HUES64 (cell line): ENCODE measurements around the gene RSRP1.
"Not testable (repeated sequence)": the region's sequence is repeated elsewhere in the genome, so short reads cannot be mapped to it uniquely, and the experiment has no call there.

ENCODE experiments used
- H3K27ac ChIP-seq: 2 replicates; pipeline ENCODE4 v1.7.0; 2013; ENCODE audit warnings: low read depth, low read length, inconsistent platforms
- H3K27me3 ChIP-seq: 2 replicates; pipeline ENCODE4 v1.6.1; 2013; ENCODE audit warnings: mild to moderate bottlenecking, low read length; ENCODE audit not compliant: insufficient read depth
- H3K36me3 ChIP-seq: 2 replicates; pipeline ENCODE4 v1.6.1; 2013; ENCODE audit warnings: mild to moderate bottlenecking, low read length; ENCODE audit not compliant: insufficient read depth
- H3K4me1 ChIP-seq: 2 replicates; pipeline ENCODE4 v1.6.1; 2013; ENCODE audit warnings: mild to moderate bottlenecking, low read length, moderate library complexity; ENCODE audit not compliant: insufficient read depth
- H3K4me3 ChIP-seq: 2 replicates; pipeline ENCODE4 v1.5.1; 2013; ENCODE audit warnings: mild to moderate bottlenecking, low read length, moderate library complexity
- H3K9ac ChIP-seq: 2 replicates; pipeline ENCODE4 v1.6.1; 2013; ENCODE audit warnings: mild to moderate bottlenecking, low read depth, low read length
- H3K9me3 ChIP-seq: 2 replicates; pipeline ENCODE4 v1.6.1; 2013; ENCODE audit warnings: low read depth, low read length; ENCODE audit not compliant: insufficient read depth
- WGBS: fragments of 150-250, 120-280 bp; methylation state at CpG from one replicate; pipeline ENCODE4 v1.1.7; 2013; ENCODE audit warnings: missing lambda C conversion rate; 5-methylcytosine and 5-hydroxymethylcytosine counted together

RSRP1 gene

DNA sequence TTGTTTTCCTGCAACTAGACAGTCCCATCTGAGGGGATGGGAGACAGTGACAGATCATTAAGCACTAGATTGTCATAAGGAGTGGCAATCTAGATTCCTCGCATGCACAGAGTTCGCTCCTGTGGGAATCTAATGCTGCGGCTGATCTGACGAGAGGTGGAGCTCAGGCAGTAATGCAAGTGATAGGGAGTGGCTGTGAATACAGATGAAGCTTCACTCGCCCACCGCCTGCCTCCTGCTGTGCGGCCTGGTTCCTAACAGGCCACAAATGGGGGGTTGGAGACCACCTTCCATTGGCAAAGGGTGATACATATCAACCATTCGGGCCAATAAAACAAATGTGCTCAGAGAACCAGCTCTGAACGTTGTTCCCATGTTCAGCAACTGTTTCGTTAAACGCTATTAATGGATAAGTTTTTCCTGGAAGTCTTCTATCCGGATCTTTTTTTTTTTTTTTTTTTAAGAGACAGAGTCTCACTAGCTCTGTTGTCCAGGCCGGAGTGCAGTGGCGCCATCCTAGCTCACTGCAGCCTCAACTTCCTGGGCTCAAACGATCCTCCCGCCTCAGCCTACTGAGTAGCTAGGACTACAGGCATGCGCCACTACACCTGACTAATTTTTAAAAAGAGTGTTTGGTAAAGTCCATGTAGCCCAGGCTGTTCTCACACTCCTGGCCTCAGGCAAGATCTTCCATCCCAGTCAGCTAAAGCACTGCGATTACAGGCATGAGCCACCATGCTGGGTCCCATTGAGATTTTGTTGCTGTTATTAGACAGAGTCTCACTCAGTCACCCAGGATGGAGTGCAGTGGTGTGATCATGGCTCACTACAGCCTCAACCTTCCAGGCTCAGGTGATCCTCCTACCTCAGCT is 8.7 kb upstream of the RSRP1 start:
- H3K9ac ChIP-seq = no peak overlapping the region
- no peaks in the 10 kb centered on the region for H3K27me3 ChIP-seq
- H3K4me1 ChIP-seq = peaks cover 13% of the 10 kb centered on the region
- H3K4me3 ChIP-seq = no peak overlapping the region
- H3K9me3 ChIP-seq = no peaks in the 10 kb centered on the region
- no peaks in the 10 kb centered on the region for H3K36me3 ChIP-seq
- 65% methylated on average over 18 of the region's 18 CpGs for WGBS
- no peak overlapping the region for H3K27ac ChIP-seq

GRCh38 chr1:25253911-25254310 is 6.7 kb upstream of the RSRP1 start:
- H3K4me3 ChIP-seq = no peak overlapping the region
- H3K9ac ChIP-seq = 0 out of 2 replicates have a peak overlapping the region, but pooled peaks have one; percentile 17
- no peaks in the 10 kb centered on the region for H3K27me3 ChIP-seq
- no peaks in the 10 kb centered on the region for H3K36me3 ChIP-seq
- H3K9me3 ChIP-seq = no peaks in the 10 kb centered on the region
- H3K27ac ChIP-seq = peak overlapping the region; percentile 81
- WGBS = 39% methylated on average over 2 of the region's 2 CpGs
- peaks cover 13% of the 10 kb centered on the region for H3K4me1 ChIP-seq

GRCh38 chr1:25247829-25248754 is 838 bp upstream of the RSRP1 start:
- H3K27ac ChIP-seq = peak overlapping the region; percentile 80

GRCh38 chr1:25246600-25247023 is 642 bp downstream of the RSRP1 start:
- H3K9me3 ChIP-seq = no peaks in the 10 kb centered on the region
- peaks cover 5% of the 10 kb centered on the region for H3K4me1 ChIP-seq
- peaks cover 40% of the 10 kb centered on the region for H3K36me3 ChIP-seq
- WGBS = under 1% methylated on average over 53 of the region's 53 CpGs
- H3K27me3 ChIP-seq = no peaks in the 10 kb centered on the region
- peak overlapping the region; percentile 93 for H3K9ac ChIP-seq
- H3K27ac ChIP-seq = peak overlapping the region; percentile 97
- peak overlapping the region; percentile 99 for H3K4me3 ChIP-seq

More at GRCh38 chr1:25247829-25248754, 838 bp upstream of the RSRP1 start:
- H3K4me1 ChIP-seq = peaks cover 5% of the 10 kb centered on the region
- H3K9ac ChIP-seq = peak overlapping the region; percentile 34
- no peaks in the 10 kb centered on the region for H3K27me3 ChIP-seq
- no peaks in the 10 kb centered on the region for H3K9me3 ChIP-seq
- peaks cover 26% of the 10 kb centered on the region for H3K36me3 ChIP-seq
- 25% methylated on average over 29 of the region's 30 CpGs for WGBS
- H3K4me3 ChIP-seq = peak overlapping the region; percentile 99

DNA sequence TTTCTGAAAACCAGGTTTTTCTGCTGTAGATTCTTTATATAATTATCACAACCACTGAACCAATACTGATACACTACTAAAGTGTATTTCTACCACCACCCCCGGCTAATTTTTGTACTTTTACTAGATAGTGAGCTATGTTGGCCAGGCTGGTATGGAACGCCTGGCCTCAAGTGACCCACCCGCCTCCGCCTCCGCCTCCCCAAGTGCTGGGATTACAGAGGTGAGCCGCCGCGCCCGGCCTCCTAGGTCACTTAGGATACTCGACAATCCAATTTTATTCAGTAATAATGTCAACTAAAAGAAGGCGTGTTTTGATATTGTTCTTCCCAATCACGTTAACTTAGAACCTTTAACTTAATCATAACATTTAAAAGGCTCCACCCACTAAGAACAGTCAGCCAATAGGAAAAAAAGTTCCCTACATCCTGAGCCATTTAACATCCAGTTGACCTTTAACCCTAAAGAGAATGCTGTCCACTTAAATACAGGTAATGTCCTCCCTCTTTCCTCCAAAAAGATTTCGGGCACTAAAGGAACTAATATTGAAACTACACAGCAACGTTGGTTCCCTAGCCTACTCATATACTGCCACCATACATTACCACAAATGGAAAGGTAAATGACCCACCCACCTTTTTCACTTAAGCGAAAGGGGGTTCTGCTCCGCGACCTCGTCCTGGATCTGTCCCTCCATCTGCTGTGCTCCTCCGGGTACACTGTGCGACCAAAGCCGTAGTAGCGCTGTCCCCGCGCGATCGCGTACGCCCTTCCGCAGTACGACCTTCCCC is 1.2 kb downstream of the RSRP1 start:
- no peaks in the 10 kb centered on the region for H3K9me3 ChIP-seq

DNA sequence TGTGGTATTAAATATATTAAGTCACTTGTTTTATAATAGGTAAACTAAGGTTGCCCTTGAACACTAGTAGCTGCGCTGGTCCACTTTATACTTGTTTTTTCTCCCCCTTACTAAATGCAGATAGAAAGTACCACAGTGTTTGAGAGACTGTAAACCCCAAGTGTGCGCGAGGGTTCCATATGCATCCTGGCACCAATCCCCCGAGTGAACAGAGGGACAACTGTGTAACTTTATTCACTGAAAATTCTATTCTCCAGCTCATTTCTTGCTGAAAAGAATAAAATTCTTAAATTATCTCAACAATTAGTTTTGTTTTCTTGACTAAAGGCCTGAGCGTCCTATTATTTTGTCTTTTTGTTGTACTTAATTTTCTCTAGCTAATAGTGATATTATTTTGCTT is 1.9 kb downstream of the RSRP1 start:
- peak overlapping the region; percentile 99 for H3K4me3 ChIP-seq
- no peak overlapping the region for H3K27ac ChIP-seq
- H3K27me3 ChIP-seq = no peaks in the 10 kb centered on the region

More for the DNA sequence above, 1.2 kb downstream of the RSRP1 start:
- 26% methylated on average over 28 of the region's 30 CpGs for WGBS
- Histone ChIP-seq H3K9ac (peak overlapping the region; percentile 93), H3K4me1 (peaks cover 5% of the 10 kb centered on the region), H3K27me3 (no peaks in the 10 kb centered on the region), H3K4me3 (peak overlapping the region; percentile 99), H3K36me3 (peaks cover 40% of the 10 kb centered on the region), H3K27ac (peak overlapping the region; percentile 97; the same call in 1 of the 2 replicates)

DNA sequence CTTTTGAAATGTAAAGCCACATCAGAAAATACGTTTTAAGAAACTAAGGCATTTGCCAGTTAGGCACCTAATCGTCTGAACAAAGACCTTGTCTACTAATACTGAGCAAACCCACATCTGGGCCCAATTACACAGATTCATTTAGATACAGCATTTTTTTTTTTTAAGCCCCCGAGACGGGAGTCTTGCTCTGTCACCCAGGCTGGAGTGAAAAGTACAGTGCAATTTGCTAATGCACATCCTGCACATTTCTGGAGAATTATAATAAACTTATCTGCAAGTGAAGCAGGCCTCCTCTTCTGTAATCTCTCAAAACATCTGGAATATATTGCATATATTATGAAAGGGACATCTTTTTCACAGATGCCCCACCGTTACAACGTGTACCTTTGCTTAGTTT is 3.3 kb downstream of the RSRP1 start:
- Histone ChIP-seq H3K36me3 (peaks cover 43% of the 10 kb centered on the region), H3K9ac (no peak overlapping the region), H3K27me3 (no peaks in the 10 kb centered on the region), H3K4me3 (no peak overlapping the region), H3K27ac (no peak overlapping the region), H3K4me1 (peaks cover 11% of the 10 kb centered on the region), H3K9me3 (no peaks in the 10 kb centered on the region)
- 95% methylated on average over 6 of the region's 6 CpGs for WGBS

More for the DNA sequence above, 1.9 kb downstream of the RSRP1 start:
- peaks cover 43% of the 10 kb centered on the region for H3K36me3 ChIP-seq
- peaks cover 9% of the 10 kb centered on the region for H3K4me1 ChIP-seq
- H3K9me3 ChIP-seq = no peaks in the 10 kb centered on the region
- H3K9ac ChIP-seq = no peak overlapping the region
- WGBS = 97% methylated on average over 4 of the region's 5 CpGs

DNA sequence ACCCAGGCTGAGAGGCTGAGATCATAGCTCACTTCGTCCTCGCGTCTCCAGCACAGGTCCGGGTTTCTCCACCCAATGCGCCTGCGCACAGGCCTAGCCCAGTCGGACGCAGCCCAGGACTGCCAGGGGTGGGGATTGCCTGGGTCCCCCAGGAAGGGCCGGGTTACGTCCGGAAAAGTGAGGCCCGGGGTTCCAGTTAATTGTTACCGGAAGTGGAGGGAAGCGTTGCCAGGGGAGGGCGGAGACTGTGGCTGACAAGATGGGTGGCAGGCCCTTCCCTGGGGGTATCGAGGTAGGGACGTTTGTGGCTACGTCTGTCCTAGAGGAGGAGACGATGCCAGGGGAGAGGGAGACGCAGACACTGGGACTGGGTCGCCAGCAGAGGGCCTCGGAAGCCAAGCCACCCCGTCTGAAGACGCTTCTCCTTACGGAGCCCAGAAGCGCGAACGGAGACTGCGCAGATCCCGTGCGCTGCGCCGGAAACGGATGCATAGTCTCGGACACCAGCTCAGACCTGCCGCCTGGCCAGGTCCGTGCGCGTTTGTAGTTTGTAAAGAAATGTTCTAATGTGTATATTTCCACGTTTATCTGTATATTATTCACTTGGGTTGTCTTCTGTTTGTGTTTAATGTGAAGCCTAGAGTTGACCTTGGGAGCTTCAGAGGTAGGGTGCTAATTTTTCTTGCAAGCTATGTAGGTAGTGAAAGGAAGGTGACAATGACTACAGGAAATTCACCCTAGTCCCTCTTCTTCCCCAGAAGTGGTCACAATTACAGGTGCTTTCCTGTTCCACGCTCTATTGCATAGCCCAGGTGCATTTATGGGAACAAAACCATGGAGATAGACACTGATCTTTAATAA is 7.3 kb downstream of the RSRP1 start:
- WGBS = 8% methylated on average over 41 of the region's 41 CpGs
- Histone ChIP-seq H3K36me3 (peaks cover 35% of the 10 kb centered on the region), H3K9ac (peak overlapping the region; percentile 45), H3K27me3 (no peaks in the 10 kb centered on the region), H3K27ac (peak overlapping the region; percentile 29), H3K4me3 (peak overlapping the region; percentile 53), H3K4me1 (peaks cover 6% of the 10 kb centered on the region; the same call in 1 of the 2 replicates), H3K9me3 (no peaks in the 10 kb centered on the region)

DNA sequence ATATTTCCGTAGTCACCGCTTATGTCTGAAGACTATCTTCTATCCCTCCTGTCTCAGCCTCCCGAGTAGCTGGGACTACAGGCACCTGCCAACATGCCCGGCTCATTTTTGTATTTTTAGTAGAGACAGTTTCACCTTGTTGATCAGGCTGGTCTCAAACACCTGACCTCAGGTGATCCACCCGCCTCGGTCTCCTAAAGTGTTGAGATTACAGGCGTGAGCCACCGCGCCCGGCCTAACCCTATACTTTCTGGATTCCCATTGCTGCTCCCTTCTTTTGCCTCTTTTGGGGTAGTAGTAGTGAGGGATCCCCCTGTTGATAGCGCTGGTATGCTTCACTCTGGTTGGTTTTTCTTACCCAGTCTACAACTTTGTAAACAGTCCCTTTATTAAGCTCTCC is 9.2 kb downstream of the RSRP1 start:
- Histone ChIP-seq H3K4me1 (peaks cover 6% of the 10 kb centered on the region; the same call in 1 of the 2 replicates), H3K27me3 (no peaks in the 10 kb centered on the region), H3K9ac (no peak overlapping the region), H3K27ac (no peak overlapping the region), H3K36me3 (peaks cover 22% of the 10 kb centered on the region), H3K9me3 (no peaks in the 10 kb centered on the region), H3K4me3 (no peak overlapping the region)
- 98% methylated on average over 10 of the region's 11 CpGs for WGBS

DNA sequence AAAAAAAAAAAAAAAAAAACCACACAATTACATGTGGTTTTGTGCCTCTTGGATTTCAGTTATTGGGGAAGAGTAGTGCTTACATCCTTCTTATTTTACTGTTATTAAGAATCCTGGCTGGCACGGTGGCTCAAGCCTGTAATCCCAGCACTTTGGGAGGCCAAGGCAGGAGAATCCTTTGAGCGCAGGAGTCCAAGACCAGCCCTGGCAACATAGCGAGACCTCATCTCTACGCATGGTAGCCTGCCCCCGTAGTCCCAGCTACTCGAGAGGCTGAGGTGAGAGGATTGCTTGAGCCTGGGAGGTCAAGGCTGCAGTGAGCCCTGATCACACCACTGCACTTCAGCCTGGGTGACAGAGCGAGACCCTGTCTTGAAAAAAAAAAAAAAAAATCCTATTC is 11.0 kb downstream of the RSRP1 start:
- H3K4me1 ChIP-seq, H3K4me3 ChIP-seq, H3K27ac ChIP-seq, H3K9me3 ChIP-seq, H3K9ac ChIP-seq, H3K27me3 ChIP-seq: not testable (repeated sequence)
- H3K36me3 ChIP-seq = peaks cover 11% of the 10 kb centered on the region
- 94% methylated on average over 6 of the region's 7 CpGs for WGBS
